K562 (cell line): ENCODE results near the gene JUNB. TPM values are rescaled to one million over a fixed set of nuclear protein-coding genes. Genes with fewer than 3 reads are reported as not detected.

Source experiments
- ADNP ChIP-seq: fragments of 200-800 bp; sonication (Bioruptor generic); IDR thresholded peaks from 2 replicates; pipeline ENCODE4 v1.6.1; 2016; ENCODE audit warnings: missing genetic modification characterization, missing compliant biosample characterization
- CAMTA2 ChIP-seq: fragments of 250-450 bp; sonication (Bioruptor Pico); conservative IDR thresholded peaks from 2 replicates; pipeline ENCODE4 v1.5.1; 2022
- CEBPG ChIP-seq, 3 experiments: fragments of 200-800 bp in 1 of 3; sonication (Bioruptor generic) in 1 of 3; sonication (generic) in 1 of 3; formaldehyde crosslinking in 1 of 3; IDR thresholded peaks in 2 of 3; conservative IDR thresholded peaks in 1 of 3; 2 replicates each; pipeline versions ENCODE4 v1.6.1 to v1.8.0; 2016 to 2022; ENCODE audit warnings: missing compliant biosample characterization in 2 of 3, missing genetic modification characterization in 2 of 3, mild to moderate bottlenecking in 1 of 3, missing genetic modification reagents in 1 of 3
- DDX20 ChIP-seq: fragments of 450-650 bp; IDR thresholded peaks from 2 replicates; pipeline ENCODE4 v1.6.1; 2016; ENCODE audit warnings: missing genetic modification characterization, low read depth, mild to moderate bottlenecking, missing compliant biosample characterization, moderate library complexity
- E2F3 ChIP-seq: fragments of 250-450 bp; sonication (Bioruptor Pico); IDR thresholded peaks from 2 replicates; pipeline ENCODE4 v1.4.0; 2020; ENCODE audit warnings: mild to moderate bottlenecking
- E2F4 ChIP-seq: sonication (generic); formaldehyde crosslinking; IDR thresholded peaks from 2 replicates; pipeline ENCODE4 v1.8.0; 2022; ENCODE audit warnings: mild to moderate bottlenecking, low read depth, missing genetic modification reagents
- HMG20B ChIP-seq: fragments of 250-450 bp; sonication (Bioruptor Pico); IDR thresholded peaks from 2 replicates; pipeline ENCODE4 v1.5.0; 2021; ENCODE audit warnings: mild to moderate bottlenecking
- IRF1 ChIP-seq: sonication (generic); formaldehyde crosslinking; IDR thresholded peaks from 2 replicates; pipeline ENCODE4 v1.8.0; 2022; ENCODE audit warnings: missing genetic modification reagents, mild to moderate bottlenecking, borderline replicate concordance
- IRF9 ChIP-seq: fragments of 450-650 bp; IDR thresholded peaks from 2 replicates; pipeline ENCODE4 v1.6.1; 2016; ENCODE audit warnings: missing biosample characterization, missing genetic modification characterization
- KHSRP ChIP-seq: fragments of 450-650 bp; IDR thresholded peaks from 2 replicates; pipeline ENCODE4 v1.6.1; 2017
- MAFG ChIP-seq: fragments of 450-650 bp; conservative IDR thresholded peaks from 2 replicates; pipeline ENCODE4 v1.6.1; 2016; ENCODE audit warnings: missing genetic modification characterization, missing compliant biosample characterization
- MEF2A ChIP-seq: IDR thresholded peaks from 2 replicates; pipeline ENCODE4 v1.6.1; 2011; ENCODE audit warnings: low read depth, mild to moderate bottlenecking, low read length, moderate library complexity; ENCODE audit not compliant: control insufficient read depth
- MTA2 ChIP-seq: fragments of 450-650 bp; IDR thresholded peaks from 2 replicates; pipeline ENCODE4 v1.6.1; 2016; ENCODE audit warnings: low read depth
- NFATC3 ChIP-seq: fragments of 450-650 bp; IDR thresholded peaks from 2 replicates; pipeline ENCODE4 v1.6.1; 2017; ENCODE audit warnings: mild to moderate bottlenecking
- NR2C1 ChIP-seq, 2 experiments: fragments of 450-650 bp; IDR thresholded peaks; 2 replicates each; pipeline ENCODE4 v1.6.1; 2017; ENCODE audit warnings: mild to moderate bottlenecking in 2 of 2, antibody characterized with exemption in 1 of 2, inconsistent platforms in 1 of 2, missing compliant biosample characterization in 1 of 2, missing genetic modification characterization in 1 of 2
- POLR2A ChIP-seq: fragments of 450-650 bp; conservative IDR thresholded peaks from 2 replicates; pipeline ENCODE4 v1.6.1; 2016
- SIN3B ChIP-seq: fragments of 450-650 bp; IDR thresholded peaks from 2 replicates; pipeline ENCODE4 v1.6.1; 2017; ENCODE audit warnings: low read depth, mild to moderate bottlenecking, moderate library complexity
- SMARCE1 ChIP-seq: fragments of 450-650 bp; IDR thresholded peaks from 2 replicates; pipeline ENCODE4 v1.7.1; 2016; ENCODE audit warnings: mild to moderate bottlenecking
- XRCC3 ChIP-seq: fragments of 450-650 bp; IDR thresholded peaks from 2 replicates; pipeline ENCODE4 v1.6.1; 2017; ENCODE audit warnings: mild to moderate bottlenecking, moderate library complexity
- ZNF408 ChIP-seq: fragments of 250-450 bp; sonication (Bioruptor Pico); IDR thresholded peaks from 2 replicates; pipeline ENCODE4 v1.4.0; 2020; ENCODE audit warnings: low read depth, mild to moderate bottlenecking, moderate library complexity
- ZNF583 ChIP-seq: fragments of 250-450 bp; sonication (Bioruptor Pico); IDR thresholded peaks from 2 replicates; pipeline ENCODE4 v1.4.0; 2020
- ZNF668 ChIP-seq: fragments of 250-450 bp; sonication (Bioruptor Pico); IDR thresholded peaks from 2 replicates; pipeline ENCODE4 v1.8.0; 2022; ENCODE audit warnings: mild to moderate bottlenecking, inconsistent platforms
- ZNF79 ChIP-seq: fragments of 250-450 bp; sonication (Bioruptor Pico); IDR thresholded peaks from 2 replicates; pipeline ENCODE4 v1.4.0; 2020; ENCODE audit warnings: low read depth, mild to moderate bottlenecking, moderate library complexity
- polyA plus RNA-seq, 8 experiments: library from polyadenylated mRNA; depleted of rRNA in 4 of 8; stranded (reverse) in 5 of 8; unstranded in 3 of 8; fragments of >200 nt; fragmentation: Nextera tagmentation in 2 of 8; fragmentation: Illumina TruSeq in 1 of 8; extraction: Ambion mirVana in 2 of 8; extraction: Trizol in 1 of 8; gene quantifications; 2 replicates each; pipeline versions ENCODE4 v1.2.1 to v1.2.3, GENCODE V29; 2011 to 2014; ENCODE audit warnings: inconsistent platforms in 1 of 8, missing spikeins in 1 of 8
- total RNA-seq, 7 experiments: library from RNA; depleted of rRNA in 6 of 7; stranded (reverse); fragments of >200 nt in 6 of 7; fragmentation: Illumina TruSeq in 2 of 7; extraction: Trizol in 2 of 7; gene quantifications; 2 replicates each; pipeline versions ENCODE4 v1.2.1 to v1.2.3, GENCODE V29; 2011 to 2021; ENCODE audit warnings: low replicate concordance in 1 of 7
- TF ChIP-seq, protein P1 (sequence below): sonication (generic); formaldehyde crosslinking; IDR thresholded peaks from 2 replicates; pipeline ENCODE4 v1.8.1; 2023; ENCODE audit warnings: mild to moderate bottlenecking, missing genetic modification reagents, moderate library complexity
- TF ChIP-seq, protein P2 (sequence below): fragments of 250-450 bp; sonication (Bioruptor Pico); IDR thresholded peaks from 2 replicates; pipeline ENCODE4 v1.4.0; 2020; ENCODE audit warnings: mild to moderate bottlenecking, moderate library complexity, borderline replicate concordance

The JUNB gene
- total and polyA plus RNA-seq, 9 of the 15 experiments (the other 6 are each of a cell fraction or from before 2014, with no cell fraction given), result 0.23 to 88.1 (median 13.1) TPM

- TF ChIP-seq, protein P1, sequence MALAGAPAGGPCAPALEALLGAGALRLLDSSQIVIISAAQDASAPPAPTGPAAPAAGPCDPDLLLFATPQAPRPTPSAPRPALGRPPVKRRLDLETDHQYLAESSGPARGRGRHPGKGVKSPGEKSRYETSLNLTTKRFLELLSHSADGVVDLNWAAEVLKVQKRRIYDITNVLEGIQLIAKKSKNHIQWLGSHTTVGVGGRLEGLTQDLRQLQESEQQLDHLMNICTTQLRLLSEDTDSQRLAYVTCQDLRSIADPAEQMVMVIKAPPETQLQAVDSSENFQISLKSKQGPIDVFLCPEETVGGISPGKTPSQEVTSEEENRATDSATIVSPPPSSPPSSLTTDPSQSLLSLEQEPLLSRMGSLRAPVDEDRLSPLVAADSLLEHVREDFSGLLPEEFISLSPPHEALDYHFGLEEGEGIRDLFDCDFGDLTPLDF (CRISPR knock-in tag), result no peak
- TF ChIP-seq MEF2A (no peak), HMG20B (no peak), ADNP (tag) (no peak), ZNF79 (CRISPR knock-in tag) (no peak), MAFG (tag) (no peak), IRF9 (tag) (no peak), ZNF408 (CRISPR knock-in tag) (no peak), SIN3B (no peak), ZNF583 (CRISPR knock-in tag) (no peak), NR2C1 (IDR thresholded peaks at IDR 0.05) (peak; percentile 29; the same call in 1 of the 2 replicates), NR2C1 (tag; IDR thresholded peaks at IDR 0.05) (no peak), E2F3 (CRISPR knock-in tag) (no peak), CEBPG (CRISPR knock-in tag; IDR thresholded peaks at IDR 0.05) (no peak), CEBPG (tag; conservative IDR thresholded peaks at IDR 0.05 in 1 of 2, IDR thresholded peaks at IDR 0.05 in 1 of 2) (no peak), CAMTA2 (CRISPR knock-in tag) (no peak), XRCC3 (no peak), DDX20 (tag) (no peak), MTA2 (no peak), POLR2A (0 out of 2 replicates have a peak, but pooled peaks have one; percentile 2), SMARCE1 (no peak), E2F4 (no peak), KHSRP (no peak), IRF1 (no peak), ZNF668 (CRISPR knock-in tag) (no peak), NFATC3 (no peak)
- TF ChIP-seq, protein P2, sequence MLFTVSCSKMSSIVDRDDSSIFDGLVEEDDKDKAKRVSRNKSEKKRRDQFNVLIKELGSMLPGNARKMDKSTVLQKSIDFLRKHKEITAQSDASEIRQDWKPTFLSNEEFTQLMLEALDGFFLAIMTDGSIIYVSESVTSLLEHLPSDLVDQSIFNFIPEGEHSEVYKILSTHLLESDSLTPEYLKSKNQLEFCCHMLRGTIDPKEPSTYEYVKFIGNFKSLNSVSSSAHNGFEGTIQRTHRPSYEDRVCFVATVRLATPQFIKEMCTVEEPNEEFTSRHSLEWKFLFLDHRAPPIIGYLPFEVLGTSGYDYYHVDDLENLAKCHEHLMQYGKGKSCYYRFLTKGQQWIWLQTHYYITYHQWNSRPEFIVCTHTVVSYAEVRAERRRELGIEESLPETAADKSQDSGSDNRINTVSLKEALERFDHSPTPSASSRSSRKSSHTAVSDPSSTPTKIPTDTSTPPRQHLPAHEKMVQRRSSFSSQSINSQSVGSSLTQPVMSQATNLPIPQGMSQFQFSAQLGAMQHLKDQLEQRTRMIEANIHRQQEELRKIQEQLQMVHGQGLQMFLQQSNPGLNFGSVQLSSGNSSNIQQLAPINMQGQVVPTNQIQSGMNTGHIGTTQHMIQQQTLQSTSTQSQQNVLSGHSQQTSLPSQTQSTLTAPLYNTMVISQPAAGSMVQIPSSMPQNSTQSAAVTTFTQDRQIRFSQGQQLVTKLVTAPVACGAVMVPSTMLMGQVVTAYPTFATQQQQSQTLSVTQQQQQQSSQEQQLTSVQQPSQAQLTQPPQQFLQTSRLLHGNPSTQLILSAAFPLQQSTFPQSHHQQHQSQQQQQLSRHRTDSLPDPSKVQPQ (CRISPR knock-in tag), result no peak
Observed at GRCh38 chr19:12792853-12793289, 1.6 kb downstream of the JUNB start (continued).
